Measurements from ENCODE around the gene KIF13A. TPM values are rescaled to one million over a fixed set of nuclear protein-coding genes. Genes with fewer than 3 reads are reported as not detected.
"Not testable (repeated sequence)": the region's sequence is repeated elsewhere in the genome, so short reads cannot be mapped to it uniquely, and the experiment has no call there.

KIF13A gene
- total and polyA plus RNA-seq, 12 donors = 17.4 to 91.6 (median 52.3) TPM

DNA sequence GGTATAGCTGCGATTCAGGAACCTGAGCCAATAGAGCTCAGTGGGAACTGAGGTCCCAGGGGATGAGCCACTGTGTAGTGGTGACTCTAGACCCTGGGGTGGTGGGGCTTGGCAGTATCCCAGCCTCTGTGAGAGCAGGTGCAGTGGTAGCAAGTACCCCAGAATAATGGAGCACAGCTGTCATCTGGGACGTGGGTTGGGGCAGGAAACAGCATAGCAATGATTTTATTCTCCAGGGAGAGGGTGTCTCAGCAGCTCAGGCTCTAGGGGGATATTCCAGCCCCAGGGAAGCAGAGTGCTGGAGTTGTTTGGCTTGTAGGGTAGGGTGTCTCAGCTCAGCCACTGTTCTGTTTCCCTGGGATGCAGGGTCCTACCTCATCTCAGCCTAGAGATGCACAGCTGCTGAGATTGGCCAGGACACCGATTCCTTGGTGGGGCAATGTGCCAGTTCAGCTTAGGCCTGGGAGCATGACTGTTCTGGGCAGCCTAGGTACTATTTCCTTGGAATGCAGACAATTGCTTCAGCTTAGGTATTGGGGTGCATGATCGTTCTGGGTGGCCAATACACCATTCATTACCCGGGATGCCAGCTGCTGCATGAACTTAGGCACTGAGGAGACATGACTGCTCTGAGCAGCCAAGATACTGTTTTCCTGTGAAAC lies 246.7 kb downstream of the KIF13A start:
- DNase-seq = no peak
- H3K9me3 ChIP-seq (replicated peaks in 1 of 3) = peaks cover 0 to 10% (median 0%) of the 10 kb centered on the region in 3 donors
- no peaks in the 10 kb centered on the region for H3K4me1 ChIP-seq (replicated peaks in 1 of 2)
- intact Hi-C loops (cut with DNase I) = no loop called here
- no peak for TF ChIP-seq POLR2A (IDR thresholded peaks at IDR 0.05)
- no peak for TF ChIP-seq CTCF (IDR thresholded peaks at IDR 0.05)
- H3K36me3 ChIP-seq (replicated peaks in 1 of 2) = no peaks in the 10 kb centered on the region
- H3K27me3 ChIP-seq = no peaks in the 10 kb centered on the region
- no peak overlapping the region for H3K4me3 ChIP-seq
- 48 to 71% (median 64%) methylated on average over 2 to 5 of the region's 5 CpGs for WGBS, 4 donors
- H3K27ac ChIP-seq = no peak overlapping the region

DNA sequence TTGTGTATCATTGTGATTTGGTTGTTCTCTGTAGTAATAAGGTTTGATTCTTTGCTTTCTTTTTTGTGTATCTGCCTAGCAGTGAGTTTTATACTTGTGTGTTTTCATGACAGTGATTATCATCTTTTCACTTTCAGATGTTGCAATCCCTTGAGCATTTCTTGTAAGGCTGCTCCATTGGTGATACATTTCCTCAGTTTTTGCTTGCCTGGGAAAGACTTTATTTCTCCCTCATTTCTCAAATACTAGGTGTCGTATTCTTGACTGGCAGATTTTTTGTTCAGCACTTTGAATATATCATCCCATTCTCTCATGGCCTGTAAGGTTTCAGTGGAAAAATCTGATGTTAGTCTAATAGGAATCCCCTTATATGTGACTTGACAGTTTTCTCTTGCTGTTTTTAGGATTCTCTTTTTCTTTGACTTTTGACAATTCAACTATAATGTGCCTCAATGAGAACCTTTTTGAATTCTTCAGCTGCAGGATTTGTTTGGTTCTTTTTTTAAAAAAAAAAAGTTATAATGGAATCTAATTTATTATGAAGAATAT lies 249.7 kb downstream of the KIF13A start:
- WGBS, 4 donors = 65 to 86% (median 83%) methylated on average over 1 of the region's 1 CpG
- TF ChIP-seq POLR2A (IDR thresholded peaks at IDR 0.05) (no peak), CTCF (IDR thresholded peaks at IDR 0.05) (no peak)
- H3K27ac ChIP-seq = no peak overlapping the region

DNA sequence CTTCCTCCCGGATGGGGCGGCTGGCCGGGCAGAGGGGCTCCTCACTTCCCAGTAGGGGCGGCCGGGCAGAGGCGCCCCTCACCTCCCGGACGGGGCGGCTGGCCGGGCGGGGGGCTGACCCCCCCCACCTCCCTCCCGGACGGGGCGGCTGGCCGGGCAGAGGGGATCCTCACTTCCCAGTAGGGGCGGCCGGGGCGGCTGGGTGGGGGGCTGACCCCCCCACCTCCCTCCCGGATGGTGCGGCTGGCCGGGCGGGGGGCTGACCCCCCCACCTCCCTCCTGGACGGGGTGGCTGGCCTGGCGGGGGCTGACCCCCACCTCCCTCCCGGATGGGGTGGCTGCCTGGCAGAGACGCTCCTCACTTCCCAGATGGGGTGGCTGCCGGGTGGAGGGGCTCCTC lies 252.1 kb downstream of the KIF13A start:
- intact Hi-C loops (cut with DNase I) = not testable (repeated sequence)
- 93 to 100% (median 95%) methylated on average over 1 to 19 of the region's 27 CpGs; no CpG with 5 or more reads in 1 of the 4 donors for WGBS, 4 donors

More for the DNA sequence above, 249.7 kb downstream of the KIF13A start:
- no peak overlapping the region for H3K4me3 ChIP-seq
- intact Hi-C loops (cut with DNase I) = no loop called here
- H3K4me1 ChIP-seq (replicated peaks in 1 of 2) = no peaks in the 10 kb centered on the region
- no peak for DNase-seq
- peaks cover 0 to 10% (median 0%) of the 10 kb centered on the region in 3 donors for H3K9me3 ChIP-seq (replicated peaks in 1 of 3)
- H3K36me3 ChIP-seq (replicated peaks in 1 of 2) = no peaks in the 10 kb centered on the region
- H3K27me3 ChIP-seq = no peaks in the 10 kb centered on the region

DNA sequence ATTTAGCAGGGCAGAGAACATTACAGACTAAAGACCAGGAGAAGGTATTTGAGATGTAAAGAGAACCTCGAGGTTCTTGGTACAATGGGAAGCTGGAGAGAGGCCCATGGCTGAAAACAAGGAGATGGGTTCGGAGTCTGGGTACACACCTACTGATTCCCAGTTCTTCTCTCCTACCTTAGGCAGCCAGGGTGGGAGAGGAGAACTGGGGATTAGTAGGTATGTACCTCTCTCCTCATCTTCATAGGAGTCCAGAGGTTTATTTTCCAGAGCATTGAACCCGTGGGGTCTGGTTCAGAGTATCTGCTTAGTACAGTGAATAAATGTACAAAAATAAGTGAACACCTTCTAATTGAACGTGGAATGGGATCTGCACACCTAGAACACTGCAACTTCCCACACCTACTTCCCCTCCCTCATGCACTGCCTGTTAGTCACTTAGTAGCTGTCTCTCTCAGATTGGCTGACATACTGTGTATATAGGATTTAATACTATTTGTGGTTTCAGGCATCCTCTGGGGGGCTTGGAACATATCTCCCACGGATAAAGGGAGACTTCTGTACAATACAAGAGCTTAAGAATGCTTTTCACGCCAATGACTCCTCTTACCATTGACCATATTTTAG lies 257.2 kb downstream of the KIF13A start:
- no peak for DNase-seq
- H3K36me3 ChIP-seq (replicated peaks in 1 of 2) = no peaks in the 10 kb centered on the region
- H3K4me1 ChIP-seq (replicated peaks in 1 of 2) = no peaks in the 10 kb centered on the region
- H3K9me3 ChIP-seq (replicated peaks in 1 of 3) = no peaks in the 10 kb centered on the region
- WGBS, 4 donors = 73 to 82% (median 76%) methylated on average over 6 of the region's 6 CpGs
- no peaks in the 10 kb centered on the region for H3K27me3 ChIP-seq
- intact Hi-C loops (cut with DNase I) = no loop called here
- no peak overlapping the region for H3K27ac ChIP-seq
- no peak overlapping the region for H3K4me3 ChIP-seq
- TF ChIP-seq POLR2A (IDR thresholded peaks at IDR 0.05) (no peak), CTCF (IDR thresholded peaks at IDR 0.05) (no peak)

More for the DNA sequence above, 252.1 kb downstream of the KIF13A start:
- not testable (repeated sequence) for DNase-seq; H3K4me3 ChIP-seq; H3K27me3 ChIP-seq; H3K27ac ChIP-seq; H3K36me3 ChIP-seq (replicated peaks in 1 of 2); H3K4me1 ChIP-seq (replicated peaks in 1 of 2)
- H3K9me3 ChIP-seq (replicated peaks in 1 of 3) = peaks cover 0 to 10% (median 0%) of the 10 kb centered on the region in 3 donors
